ENCODE results near the gene BRD2.
A peak's percentile ranks its signal among the peaks of the same experiment; 100 is the strongest.

BRD2 gene

DNA sequence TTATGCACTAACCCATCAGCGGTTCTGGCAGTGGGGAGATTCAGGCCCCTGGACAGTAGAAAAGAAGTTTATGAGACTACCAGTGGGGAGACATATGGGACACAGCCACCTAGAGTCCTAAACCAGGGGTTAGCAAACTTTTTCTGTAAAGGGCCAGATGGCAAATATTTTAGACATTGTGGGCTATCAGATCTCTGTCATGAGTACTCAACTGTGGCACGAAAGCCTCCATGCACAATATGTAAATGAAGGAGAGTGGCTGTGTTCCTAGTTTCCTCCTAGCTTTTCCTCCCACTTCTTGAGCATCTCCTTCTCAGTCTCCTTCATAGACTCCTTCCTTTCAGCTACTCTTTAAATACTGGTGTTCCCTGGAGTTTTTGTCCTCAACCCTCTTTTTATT, 12.2 kb upstream of the BRD2 start:
- FAIRE-seq: no peak
- TF ChIP-seq, protein P1, sequence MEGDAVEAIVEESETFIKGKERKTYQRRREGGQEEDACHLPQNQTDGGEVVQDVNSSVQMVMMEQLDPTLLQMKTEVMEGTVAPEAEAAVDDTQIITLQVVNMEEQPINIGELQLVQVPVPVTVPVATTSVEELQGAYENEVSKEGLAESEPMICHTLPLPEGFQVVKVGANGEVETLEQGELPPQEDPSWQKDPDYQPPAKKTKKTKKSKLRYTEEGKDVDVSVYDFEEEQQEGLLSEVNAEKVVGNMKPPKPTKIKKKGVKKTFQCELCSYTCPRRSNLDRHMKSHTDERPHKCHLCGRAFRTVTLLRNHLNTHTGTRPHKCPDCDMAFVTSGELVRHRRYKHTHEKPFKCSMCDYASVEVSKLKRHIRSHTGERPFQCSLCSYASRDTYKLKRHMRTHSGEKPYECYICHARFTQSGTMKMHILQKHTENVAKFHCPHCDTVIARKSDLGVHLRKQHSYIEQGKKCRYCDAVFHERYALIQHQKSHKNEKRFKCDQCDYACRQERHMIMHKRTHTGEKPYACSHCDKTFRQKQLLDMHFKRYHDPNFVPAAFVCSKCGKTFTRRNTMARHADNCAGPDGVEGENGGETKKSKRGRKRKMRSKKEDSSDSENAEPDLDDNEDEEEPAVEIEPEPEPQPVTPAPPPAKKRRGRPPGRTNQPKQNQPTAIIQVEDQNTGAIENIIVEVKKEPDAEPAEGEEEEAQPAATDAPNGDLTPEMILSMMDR (IDR thresholded peaks at IDR 0.05; ENCODE audit: insufficient read depth, missing control alignments): no peak
- DNase-seq (ENCODE audit: insufficient read length, low spot score): no peak

DNA sequence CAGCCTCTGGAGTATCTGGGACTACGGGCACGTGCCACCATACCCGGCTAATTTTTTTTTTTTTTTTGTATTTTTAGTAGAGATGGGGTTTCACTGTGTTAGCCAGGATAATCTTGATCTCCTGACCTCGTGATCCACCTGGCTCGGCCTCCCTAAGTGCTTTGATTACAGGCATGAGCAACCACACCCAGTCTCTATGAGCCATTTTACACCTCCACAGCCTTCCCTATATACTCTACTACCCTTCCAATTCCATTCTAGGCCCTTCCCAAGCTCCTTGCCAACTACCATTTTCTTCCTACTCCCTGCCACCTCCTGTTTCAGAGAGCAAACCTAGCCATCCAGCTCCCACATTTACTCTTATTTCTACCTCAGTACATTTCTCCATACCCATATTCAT, 7.8 kb upstream of the BRD2 start:
- TF ChIP-seq, protein P1 (IDR thresholded peaks at IDR 0.05; ENCODE audit: insufficient read depth, missing control alignments): no peak
- DNase-seq (ENCODE audit: insufficient read length, low spot score): no peak
- FAIRE-seq: no peak

DNA sequence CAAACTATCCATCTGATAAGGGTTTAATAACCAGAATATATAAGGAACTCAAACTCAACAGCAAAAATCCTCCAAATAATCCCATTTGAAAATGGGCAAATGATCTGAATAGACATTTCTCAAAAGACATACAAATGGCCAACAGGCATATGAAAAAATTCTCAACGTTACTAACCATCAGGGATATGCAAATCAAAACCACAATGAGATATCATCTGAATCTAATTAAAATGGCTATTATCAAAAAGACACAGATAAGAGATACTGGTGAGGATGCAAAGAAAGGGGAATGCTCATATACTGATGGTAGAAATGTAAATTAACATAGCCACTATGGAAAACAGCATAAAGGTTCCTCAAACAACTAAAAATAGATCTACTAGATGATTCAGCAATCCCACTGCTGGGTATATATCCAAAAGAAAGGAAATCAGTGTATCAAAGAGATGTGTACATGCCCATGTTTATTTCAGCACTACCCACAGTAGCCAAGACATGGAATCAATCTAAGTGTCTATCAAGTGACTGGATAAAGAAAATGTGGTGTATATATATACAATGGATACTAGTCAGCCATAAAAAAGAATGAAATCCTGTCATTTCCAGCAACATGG, 6.1 kb upstream of the BRD2 start:
- TF ChIP-seq, protein P1 (IDR thresholded peaks at IDR 0.05; ENCODE audit: insufficient read depth, missing control alignments): no peak
- DNase-seq (ENCODE audit: insufficient read length, low spot score) (no peak), FAIRE-seq (no peak)

DNA sequence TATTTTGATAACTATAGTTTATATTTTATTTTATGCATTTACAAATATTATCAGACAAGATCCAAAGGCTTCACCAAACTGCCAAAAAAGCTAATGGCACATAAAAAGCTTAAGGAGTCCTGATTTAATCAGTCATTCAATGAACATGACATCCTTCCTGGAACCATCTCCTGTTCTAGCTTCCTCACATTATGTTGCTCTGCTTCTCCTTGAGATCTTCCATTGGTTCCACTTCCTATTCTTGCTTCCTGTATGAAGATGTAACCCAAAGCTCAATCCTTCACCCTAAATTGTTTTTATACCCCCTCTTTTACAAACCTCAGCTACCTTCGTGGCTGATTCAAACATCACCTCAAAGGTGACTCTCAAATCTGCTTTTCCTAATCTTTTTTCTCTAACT, 4.5 kb upstream of the BRD2 start:
- DNase-seq (ENCODE audit: insufficient read length, low spot score) (no peak), FAIRE-seq (no peak)
- TF ChIP-seq, protein P1 (IDR thresholded peaks at IDR 0.05; ENCODE audit: insufficient read depth, missing control alignments): no peak

DNA sequence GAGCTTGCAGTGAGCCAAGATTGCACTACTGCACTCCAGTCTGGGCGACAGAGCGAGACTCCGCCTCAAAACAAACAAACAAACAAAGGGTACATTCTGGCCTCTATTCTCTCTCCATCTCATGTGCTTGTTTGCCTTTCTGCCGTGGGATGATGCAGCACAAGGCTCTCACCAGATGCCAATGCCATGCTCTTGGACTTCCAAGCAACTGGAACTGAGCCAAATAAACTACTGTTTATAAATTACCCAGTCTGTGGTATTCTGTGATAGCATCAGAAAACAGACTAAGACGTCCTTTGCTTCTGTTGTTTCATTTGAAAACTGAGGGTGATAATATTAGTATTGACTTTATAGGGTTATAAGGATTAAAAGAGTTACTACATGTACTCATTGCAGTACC, 3.6 kb upstream of the BRD2 start:
- TF ChIP-seq, protein P1 (IDR thresholded peaks at IDR 0.05; ENCODE audit: insufficient read depth, missing control alignments): no peak
- FAIRE-seq: no peak
- no peak for DNase-seq (ENCODE audit: insufficient read length, low spot score)

DNA sequence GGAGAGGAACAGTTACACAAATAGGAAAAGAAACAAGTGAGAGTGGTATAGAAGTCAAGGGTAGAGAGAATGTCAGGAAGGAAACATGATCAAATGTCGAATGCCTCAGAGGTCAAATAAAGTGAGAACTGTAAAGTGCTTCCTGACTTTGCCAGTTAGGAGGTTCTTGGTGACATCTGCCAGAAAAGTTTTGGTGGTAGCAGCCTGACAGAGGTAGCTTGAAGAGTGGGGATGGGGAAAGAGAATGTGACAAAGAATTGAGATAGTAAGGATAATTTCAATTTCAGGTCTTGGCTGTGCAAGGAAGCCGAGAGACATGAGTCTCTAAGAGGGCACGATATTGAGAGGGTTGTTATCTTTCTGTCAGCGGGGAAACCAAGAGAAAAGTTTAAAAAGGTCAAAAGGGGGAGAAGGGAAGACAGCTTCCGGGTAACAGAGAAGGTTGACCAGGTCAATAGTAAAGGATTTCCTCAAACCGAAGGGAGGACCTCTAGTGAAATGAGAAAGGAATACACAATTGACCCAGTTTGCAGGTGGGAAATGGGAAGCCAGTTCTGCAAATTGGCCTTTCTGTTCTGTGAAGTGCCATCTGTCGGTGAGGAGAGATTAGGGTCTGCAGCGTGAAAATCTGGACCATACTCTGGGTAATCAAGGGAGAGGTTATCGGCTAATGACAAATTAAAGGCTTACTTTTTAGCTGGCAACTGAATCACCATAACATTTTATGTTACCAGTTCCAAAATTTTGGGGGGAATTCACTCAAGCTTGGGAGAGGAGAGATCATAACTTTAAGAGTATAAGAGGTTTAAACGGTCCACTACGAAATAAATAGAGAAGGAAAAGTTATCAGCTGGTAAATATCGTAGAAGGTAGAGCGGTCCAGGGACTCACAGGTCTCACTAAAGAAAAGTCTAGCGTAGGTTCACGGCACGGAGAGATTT, 973 bp upstream of the BRD2 start:
- TF ChIP-seq, protein P1 (IDR thresholded peaks at IDR 0.05; ENCODE audit: insufficient read depth, missing control alignments): peak; percentile 55
- FAIRE-seq (peak; percentile 60), DNase-seq (ENCODE audit: insufficient read length, low spot score) (no peak)

Data from D721Med (cell line).